Rectal smooth muscle tissue (tissue), 1 donor: ENCODE measurements around the gene ZBTB7C.

ENCODE experiments used
- H3K27ac ChIP-seq: one replicate; pipeline ENCODE4 v1.7.0; 2013; ENCODE audit warnings: low read depth, low read length, inconsistent platforms
- H3K27me3 ChIP-seq: one replicate; pipeline ENCODE4 v1.7.0; 2013; ENCODE audit warnings: low read length; ENCODE audit not compliant: control insufficient read depth, insufficient read depth
- H3K36me3 ChIP-seq: one replicate; pipeline ENCODE4 v1.7.0; 2013; ENCODE audit warnings: low read length; ENCODE audit not compliant: control insufficient read depth, insufficient read depth
- H3K4me1 ChIP-seq: one replicate; pipeline ENCODE4 v1.7.0; 2013; ENCODE audit warnings: low read length; ENCODE audit not compliant: control insufficient read depth, insufficient read depth
- H3K4me3 ChIP-seq: one replicate; pipeline ENCODE4 v1.7.0; 2013; ENCODE audit warnings: low read length
- H3K9ac ChIP-seq: one replicate; pipeline ENCODE4 v1.7.0; 2013; ENCODE audit warnings: low read length

The ZBTB7C gene

DNA sequence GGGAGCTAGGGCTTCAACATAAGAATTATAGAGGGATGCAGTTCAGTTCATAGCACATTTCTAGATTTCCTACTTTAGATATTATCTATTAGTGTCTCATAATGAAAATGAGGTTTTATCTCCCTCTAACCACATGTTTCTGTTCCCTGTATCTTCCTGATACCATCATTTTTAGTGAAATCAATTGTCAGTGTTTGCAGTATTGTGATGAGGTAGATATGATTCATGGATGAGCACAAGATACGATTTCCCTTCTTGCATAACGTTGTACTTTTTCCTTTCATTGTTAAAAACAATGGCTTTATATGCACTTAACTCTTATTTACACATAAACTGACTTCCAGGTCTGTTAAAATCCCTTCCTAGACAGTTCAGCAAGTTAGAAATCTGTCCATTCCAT, 211.4 kb downstream of the ZBTB7C start:
- peaks cover 7% of the 10 kb centered on the region for H3K4me1 ChIP-seq
- H3K9ac ChIP-seq, result no peak overlapping the region
- H3K27ac ChIP-seq, result no peak overlapping the region
- H3K27me3 ChIP-seq, result peaks cover 2% of the 10 kb centered on the region
- H3K4me3 ChIP-seq, result no peak overlapping the region
- H3K36me3 ChIP-seq, result no peaks in the 10 kb centered on the region

DNA sequence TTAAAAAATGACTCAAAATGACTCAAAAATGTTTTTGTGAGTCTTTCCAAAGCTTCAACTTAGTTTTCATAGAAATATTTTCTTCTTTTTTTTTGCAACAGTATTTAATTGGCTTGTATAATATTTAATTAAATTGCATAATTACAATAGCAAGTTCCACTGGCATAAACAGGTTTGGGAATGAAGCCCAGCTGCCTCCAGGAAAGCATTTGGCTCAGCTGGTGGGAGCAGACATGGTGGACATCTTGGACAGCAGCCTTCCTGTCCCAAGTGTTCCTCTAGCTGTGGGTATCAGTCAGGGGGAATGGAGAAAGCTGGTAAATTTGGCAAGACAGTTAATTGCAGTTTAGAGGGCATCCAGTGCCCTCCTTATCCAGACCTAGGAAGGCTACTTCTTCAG, 213.4 kb downstream of the ZBTB7C start:
- Histone ChIP-seq H3K4me3 (no peak overlapping the region), H3K36me3 (no peaks in the 10 kb centered on the region), H3K4me1 (peaks cover 7% of the 10 kb centered on the region), H3K9ac (no peak overlapping the region), H3K27me3 (no peaks in the 10 kb centered on the region), H3K27ac (no peak overlapping the region)

DNA sequence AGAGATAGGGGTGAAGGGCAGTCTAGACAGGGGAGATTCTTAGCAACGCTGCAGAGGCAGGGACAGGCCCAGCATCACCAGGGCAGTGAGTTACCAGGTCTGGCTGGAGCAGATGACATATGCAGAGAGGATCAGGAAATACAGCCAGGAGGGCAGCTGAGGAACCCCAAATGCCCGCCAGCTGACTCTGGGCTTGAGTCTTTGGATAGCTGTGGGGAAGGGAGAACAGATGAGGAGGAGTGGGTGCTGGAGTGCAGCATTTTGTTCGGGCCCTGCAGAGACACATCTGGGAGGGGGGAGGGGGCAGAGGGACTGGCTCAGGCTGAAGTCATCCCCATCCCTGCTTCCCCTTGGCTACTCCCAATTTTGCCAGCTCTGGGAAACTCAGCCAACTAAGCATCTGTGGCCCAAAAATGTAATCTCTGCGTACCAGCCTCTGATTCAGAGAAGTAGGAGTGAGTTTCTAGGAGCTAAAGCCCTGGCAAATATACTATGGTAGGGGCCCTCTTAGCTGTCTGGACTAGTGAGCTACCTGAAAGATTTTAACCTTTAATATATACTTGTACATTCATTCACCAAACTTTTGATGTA, 214.5 kb downstream of the ZBTB7C start:
- Histone ChIP-seq H3K27me3 (no peaks in the 10 kb centered on the region), H3K4me1 (peaks cover 7% of the 10 kb centered on the region), H3K9ac (no peak overlapping the region), H3K27ac (no peak overlapping the region), H3K4me3 (no peak overlapping the region), H3K36me3 (no peaks in the 10 kb centered on the region)

DNA sequence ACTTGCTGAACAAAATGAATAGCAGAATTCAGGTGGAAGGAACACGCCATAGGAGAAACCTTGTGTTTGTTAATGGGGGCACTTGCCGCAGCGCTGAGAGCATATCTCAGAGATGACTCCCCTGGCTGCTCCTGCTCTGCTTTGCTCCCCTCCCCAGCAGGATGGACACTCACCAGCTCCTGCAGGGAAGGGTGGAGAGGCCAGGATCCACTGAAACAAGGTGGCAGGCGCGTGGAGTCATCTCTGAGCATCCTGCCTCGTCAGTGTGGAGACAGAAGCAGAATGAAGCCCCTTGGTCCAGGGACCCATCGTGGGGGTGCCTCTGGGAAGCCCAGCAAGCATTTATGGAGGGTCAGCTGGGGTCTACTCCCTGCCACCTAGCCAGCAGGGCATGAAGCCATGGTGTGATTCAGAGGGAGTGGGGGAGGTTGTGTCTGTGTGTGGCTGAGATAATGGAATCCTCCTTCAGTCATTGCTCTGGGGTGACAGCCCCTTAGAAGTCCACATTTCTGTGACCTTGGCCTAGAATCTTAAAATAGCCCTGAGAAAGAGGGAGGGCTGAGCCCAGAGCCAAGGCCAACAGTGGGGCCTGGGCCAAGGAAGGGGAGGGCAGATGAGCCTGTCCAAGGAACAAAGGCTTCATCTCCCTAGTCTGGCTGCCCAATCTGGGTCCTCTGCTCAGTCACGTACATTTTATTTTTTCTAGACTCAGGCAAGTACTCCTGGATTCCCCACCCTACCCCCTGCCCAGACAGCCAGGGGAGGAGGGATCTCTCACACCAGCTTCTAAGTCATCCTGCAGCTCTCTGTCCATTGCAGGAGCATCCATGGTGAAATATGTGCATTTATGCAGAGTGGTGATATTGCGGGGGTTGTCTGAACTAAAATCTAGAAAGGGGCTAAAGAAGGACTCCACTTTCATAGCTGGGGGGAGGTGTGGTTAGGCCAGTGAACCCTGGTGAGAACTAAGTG, 215.4 kb downstream of the ZBTB7C start:
- H3K9ac ChIP-seq, result no peak overlapping the region
- H3K4me3 ChIP-seq, result no peak overlapping the region
- H3K4me1 ChIP-seq, result peaks cover 7% of the 10 kb centered on the region
- no peaks in the 10 kb centered on the region for H3K36me3 ChIP-seq
- no peak overlapping the region for H3K27ac ChIP-seq
- H3K27me3 ChIP-seq, result no peaks in the 10 kb centered on the region

DNA sequence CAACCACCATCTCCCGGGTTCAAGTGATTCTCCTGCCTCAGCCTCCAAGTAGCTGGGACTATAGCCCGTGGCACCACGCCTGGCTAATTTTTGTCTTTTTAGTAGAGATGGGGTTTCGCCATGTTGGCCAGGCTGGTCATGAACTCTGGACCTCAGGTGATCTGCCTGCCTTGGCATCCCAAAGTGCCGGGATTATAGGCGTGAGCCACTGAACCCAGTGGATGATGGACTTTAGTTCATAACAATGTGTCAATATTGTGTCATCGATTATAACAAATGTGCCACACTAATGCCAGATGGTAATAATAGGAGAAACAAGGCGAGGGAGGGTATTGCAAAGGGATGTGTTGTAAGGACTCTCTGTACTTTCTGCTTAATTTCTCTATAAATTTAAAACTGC, 216.6 kb downstream of the ZBTB7C start:
- Histone ChIP-seq H3K27ac (no peak overlapping the region), H3K4me3 (no peak overlapping the region), H3K4me1 (peaks cover 7% of the 10 kb centered on the region), H3K9ac (no peak overlapping the region), H3K36me3 (no peaks in the 10 kb centered on the region), H3K27me3 (no peaks in the 10 kb centered on the region)

- Histone ChIP-seq H3K27ac (no peak overlapping the region), H3K4me3 (no peak overlapping the region), H3K4me1 (peaks cover 7% of the 10 kb centered on the region), H3K9ac (no peak overlapping the region), H3K36me3 (no peaks in the 10 kb centered on the region), H3K27me3 (no peaks in the 10 kb centered on the region)
These were observed 217.7 kb downstream of the ZBTB7C start for GRCh38 chr18:48191494-48191893.

DNA sequence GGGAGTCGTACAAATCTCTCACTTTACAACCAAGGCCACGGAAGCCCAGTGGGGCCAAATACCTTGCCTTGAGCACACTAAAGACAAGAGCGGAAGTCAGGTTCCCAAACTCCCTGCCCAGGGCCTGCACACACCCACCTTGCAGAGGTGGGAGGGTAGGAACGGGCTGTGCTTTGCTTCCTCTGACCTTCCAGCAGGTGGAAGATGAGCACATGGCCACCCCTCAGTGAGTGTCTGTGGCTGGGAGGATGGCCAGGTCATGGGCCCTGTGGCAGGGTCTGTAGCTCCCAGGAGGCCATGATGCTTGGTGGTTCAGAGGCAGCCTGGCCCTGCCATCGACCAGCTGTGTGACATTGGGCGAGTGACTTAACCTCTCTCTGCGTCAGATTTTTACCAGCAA, 218.2 kb downstream of the ZBTB7C start:
- Histone ChIP-seq H3K4me1 (peaks cover 10% of the 10 kb centered on the region), H3K27ac (no peak overlapping the region), H3K36me3 (no peaks in the 10 kb centered on the region), H3K9ac (no peak overlapping the region), H3K27me3 (no peaks in the 10 kb centered on the region), H3K4me3 (no peak overlapping the region)

- Histone ChIP-seq H3K4me1 (peaks cover 5% of the 10 kb centered on the region), H3K9ac (no peak overlapping the region), H3K36me3 (no peaks in the 10 kb centered on the region), H3K27ac (no peak overlapping the region), H3K27me3 (no peaks in the 10 kb centered on the region), H3K4me3 (no peak overlapping the region)
These were observed 220.6 kb downstream of the ZBTB7C start for GRCh38 chr18:48188609-48189008.

GRCh38 chr18:48186861-48187260, 222.3 kb downstream of the ZBTB7C start:
- Histone ChIP-seq H3K27me3 (no peaks in the 10 kb centered on the region), H3K4me1 (peaks cover 5% of the 10 kb centered on the region), H3K27ac (no peak overlapping the region), H3K9ac (no peak overlapping the region), H3K4me3 (no peak overlapping the region), H3K36me3 (no peaks in the 10 kb centered on the region)

GRCh38 chr18:48186131-48186766, 222.9 kb downstream of the ZBTB7C start:
- Histone ChIP-seq H3K27ac (no peak overlapping the region), H3K36me3 (no peaks in the 10 kb centered on the region), H3K4me3 (no peak overlapping the region), H3K9ac (no peak overlapping the region), H3K4me1 (peaks cover 5% of the 10 kb centered on the region), H3K27me3 (no peaks in the 10 kb centered on the region)

- Histone ChIP-seq H3K27me3 (no peaks in the 10 kb centered on the region), H3K36me3 (no peaks in the 10 kb centered on the region), H3K27ac (no peak overlapping the region), H3K4me3 (no peak overlapping the region), H3K9ac (no peak overlapping the region), H3K4me1 (peaks cover 5% of the 10 kb centered on the region)
These were observed 225.1 kb downstream of the ZBTB7C start for GRCh38 chr18:48184118-48184517.

- H3K27ac ChIP-seq, result no peak overlapping the region
- no peak overlapping the region for H3K4me3 ChIP-seq
- H3K36me3 ChIP-seq, result peaks cover 2% of the 10 kb centered on the region
- H3K4me1 ChIP-seq, result peaks cover 5% of the 10 kb centered on the region
- no peak overlapping the region for H3K9ac ChIP-seq
- no peaks in the 10 kb centered on the region for H3K27me3 ChIP-seq
These were observed 225.6 kb downstream of the ZBTB7C start for GRCh38 chr18:48183613-48184012.
